Measurements from ENCODE around the gene BCL2A1. TPM values are rescaled to one million over a fixed set of nuclear protein-coding genes. Genes with fewer than 3 reads are reported as not detected.

BCL2A1 gene
- total and polyA plus RNA-seq, 10 of the 15 experiments (the other 5 are each of a cell fraction or from before 2014, with no cell fraction given), result 181 to 570 (median 321) TPM

- TF ChIP-seq CEBPB (IDR thresholded peaks at IDR 0.05; ENCODE audit: borderline replicate concordance in 1 of 2, low read depth in 2 of 2, low read length in 2 of 2), result no peak
- no peak for TF ChIP-seq ASH2L (IDR thresholded peaks at IDR 0.05; ENCODE audit: borderline replicate concordance, low read depth)
- TF ChIP-seq PKNOX1 (IDR thresholded peaks at IDR 0.05), result no peak
- no peak; the same call in 1 of the 2 replicates for TF ChIP-seq POLR2AphosphoS5 (IDR thresholded peaks at IDR 0.05; ENCODE audit: low read length)
- TF ChIP-seq POLR2AphosphoS2 (IDR thresholded peaks at IDR 0.05; ENCODE audit: low read depth, low read length), result 0 out of 2 replicates have a peak, but pooled peaks have one; percentile 28
- TF ChIP-seq MTA2 (IDR thresholded peaks at IDR 0.05; ENCODE audit: low read depth), result 0 out of 2 replicates have a peak, but pooled peaks have one; percentile 53
- 0 out of 4 replicates have a peak, but pooled peaks of 1 of the 2 experiments have one; percentile 17 for TF ChIP-seq SRF (IDR thresholded peaks at IDR 0.05; ENCODE audit: low read depth in 2 of 2, low read length in 2 of 2)
- TF ChIP-seq BMI1 (IDR thresholded peaks at IDR 0.05; ENCODE audit: borderline replicate concordance), result no peak
- TF ChIP-seq IKZF2 (IDR thresholded peaks at IDR 0.05), result peak; percentile 90 to 91
- TF ChIP-seq JUNB (IDR thresholded peaks at IDR 0.05), result peak; percentile 32; the same call in 1 of the 2 replicates
- TF ChIP-seq NFIC (IDR thresholded peaks at IDR 0.05; ENCODE audit: low read depth, low read length), result peak; percentile 76; the same call in 1 of the 2 replicates
- TF ChIP-seq POLR2A (IDR thresholded peaks at IDR 0.05; ENCODE audit: low read depth, low read length), result no peak
- no peak for TF ChIP-seq YBX1 (IDR thresholded peaks at IDR 0.05)
- TF ChIP-seq BHLHE40 (IDR thresholded peaks at IDR 0.05; ENCODE audit: borderline replicate concordance in 1 of 2, low read depth in 2 of 2, low read length in 1 of 2), result peak; percentile 82 to 86
- TF ChIP-seq, protein P1, sequence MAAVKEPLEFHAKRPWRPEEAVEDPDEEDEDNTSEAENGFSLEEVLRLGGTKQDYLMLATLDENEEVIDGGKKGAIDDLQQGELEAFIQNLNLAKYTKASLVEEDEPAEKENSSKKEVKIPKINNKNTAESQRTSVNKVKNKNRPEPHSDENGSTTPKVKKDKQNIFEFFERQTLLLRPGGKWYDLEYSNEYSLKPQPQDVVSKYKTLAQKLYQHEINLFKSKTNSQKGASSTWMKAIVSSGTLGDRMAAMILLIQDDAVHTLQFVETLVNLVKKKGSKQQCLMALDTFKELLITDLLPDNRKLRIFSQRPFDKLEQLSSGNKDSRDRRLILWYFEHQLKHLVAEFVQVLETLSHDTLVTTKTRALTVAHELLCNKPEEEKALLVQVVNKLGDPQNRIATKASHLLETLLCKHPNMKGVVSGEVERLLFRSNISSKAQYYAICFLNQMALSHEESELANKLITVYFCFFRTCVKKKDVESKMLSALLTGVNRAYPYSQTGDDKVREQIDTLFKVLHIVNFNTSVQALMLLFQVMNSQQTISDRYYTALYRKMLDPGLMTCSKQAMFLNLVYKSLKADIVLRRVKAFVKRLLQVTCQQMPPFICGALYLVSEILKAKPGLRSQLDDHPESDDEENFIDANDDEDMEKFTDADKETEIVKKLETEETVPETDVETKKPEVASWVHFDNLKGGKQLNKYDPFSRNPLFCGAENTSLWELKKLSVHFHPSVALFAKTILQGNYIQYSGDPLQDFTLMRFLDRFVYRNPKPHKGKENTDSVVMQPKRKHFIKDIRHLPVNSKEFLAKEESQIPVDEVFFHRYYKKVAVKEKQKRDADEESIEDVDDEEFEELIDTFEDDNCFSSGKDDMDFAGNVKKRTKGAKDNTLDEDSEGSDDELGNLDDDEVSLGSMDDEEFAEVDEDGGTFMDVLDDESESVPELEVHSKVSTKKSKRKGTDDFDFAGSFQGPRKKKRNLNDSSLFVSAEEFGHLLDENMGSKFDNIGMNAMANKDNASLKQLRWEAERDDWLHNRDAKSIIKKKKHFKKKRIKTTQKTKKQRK (IDR thresholded peaks at IDR 0.05; ENCODE audit: low read depth, low read length), result no peak
- TF ChIP-seq, protein P2, sequence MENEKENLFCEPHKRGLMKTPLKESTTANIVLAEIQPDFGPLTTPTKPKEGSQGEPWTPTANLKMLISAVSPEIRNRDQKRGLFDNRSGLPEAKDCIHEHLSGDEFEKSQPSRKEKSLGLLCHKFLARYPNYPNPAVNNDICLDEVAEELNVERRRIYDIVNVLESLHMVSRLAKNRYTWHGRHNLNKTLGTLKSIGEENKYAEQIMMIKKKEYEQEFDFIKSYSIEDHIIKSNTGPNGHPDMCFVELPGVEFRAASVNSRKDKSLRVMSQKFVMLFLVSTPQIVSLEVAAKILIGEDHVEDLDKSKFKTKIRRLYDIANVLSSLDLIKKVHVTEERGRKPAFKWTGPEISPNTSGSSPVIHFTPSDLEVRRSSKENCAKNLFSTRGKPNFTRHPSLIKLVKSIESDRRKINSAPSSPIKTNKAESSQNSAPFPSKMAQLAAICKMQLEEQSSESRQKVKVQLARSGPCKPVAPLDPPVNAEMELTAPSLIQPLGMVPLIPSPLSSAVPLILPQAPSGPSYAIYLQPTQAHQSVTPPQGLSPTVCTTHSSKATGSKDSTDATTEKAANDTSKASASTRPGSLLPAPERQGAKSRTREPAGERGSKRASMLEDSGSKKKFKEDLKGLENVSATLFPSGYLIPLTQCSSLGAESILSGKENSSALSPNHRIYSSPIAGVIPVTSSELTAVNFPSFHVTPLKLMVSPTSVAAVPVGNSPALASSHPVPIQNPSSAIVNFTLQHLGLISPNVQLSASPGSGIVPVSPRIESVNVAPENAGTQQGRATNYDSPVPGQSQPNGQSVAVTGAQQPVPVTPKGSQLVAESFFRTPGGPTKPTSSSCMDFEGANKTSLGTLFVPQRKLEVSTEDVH (IDR thresholded peaks at IDR 0.05; ENCODE audit: low read depth, partially characterized antibody), result no peak
- TF ChIP-seq, protein P3, sequence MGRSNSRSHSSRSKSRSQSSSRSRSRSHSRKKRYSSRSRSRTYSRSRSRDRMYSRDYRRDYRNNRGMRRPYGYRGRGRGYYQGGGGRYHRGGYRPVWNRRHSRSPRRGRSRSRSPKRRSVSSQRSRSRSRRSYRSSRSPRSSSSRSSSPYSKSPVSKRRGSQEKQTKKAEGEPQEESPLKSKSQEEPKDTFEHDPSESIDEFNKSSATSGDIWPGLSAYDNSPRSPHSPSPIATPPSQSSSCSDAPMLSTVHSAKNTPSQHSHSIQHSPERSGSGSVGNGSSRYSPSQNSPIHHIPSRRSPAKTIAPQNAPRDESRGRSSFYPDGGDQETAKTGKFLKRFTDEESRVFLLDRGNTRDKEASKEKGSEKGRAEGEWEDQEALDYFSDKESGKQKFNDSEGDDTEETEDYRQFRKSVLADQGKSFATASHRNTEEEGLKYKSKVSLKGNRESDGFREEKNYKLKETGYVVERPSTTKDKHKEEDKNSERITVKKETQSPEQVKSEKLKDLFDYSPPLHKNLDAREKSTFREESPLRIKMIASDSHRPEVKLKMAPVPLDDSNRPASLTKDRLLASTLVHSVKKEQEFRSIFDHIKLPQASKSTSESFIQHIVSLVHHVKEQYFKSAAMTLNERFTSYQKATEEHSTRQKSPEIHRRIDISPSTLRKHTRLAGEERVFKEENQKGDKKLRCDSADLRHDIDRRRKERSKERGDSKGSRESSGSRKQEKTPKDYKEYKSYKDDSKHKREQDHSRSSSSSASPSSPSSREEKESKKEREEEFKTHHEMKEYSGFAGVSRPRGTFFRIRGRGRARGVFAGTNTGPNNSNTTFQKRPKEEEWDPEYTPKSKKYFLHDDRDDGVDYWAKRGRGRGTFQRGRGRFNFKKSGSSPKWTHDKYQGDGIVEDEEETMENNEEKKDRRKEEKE (IDR thresholded peaks at IDR 0.05), result no peak
- 0 out of 2 replicates have a peak, but pooled peaks have one; percentile 31 for TF ChIP-seq TCF3 (IDR thresholded peaks at IDR 0.05; ENCODE audit: borderline replicate concordance, insufficient read depth, low read depth, low read length)
- peak; percentile 28 for TF ChIP-seq SMAD1 (IDR thresholded peaks at IDR 0.05; ENCODE audit: low read depth, partially characterized antibody)
- no peak for TF ChIP-seq HDAC2 (IDR thresholded peaks at IDR 0.05)
Measured at GRCh38 chr15:79977431-79978054, 6.5 kb upstream of the BCL2A1 start (continued).

All from GM12878 (cell line).